Measurements from ENCODE around the gene ARHGAP22. TPM values are rescaled to one million over a fixed set of nuclear protein-coding genes. Genes with fewer than 3 reads are reported as not detected.

Gene ARHGAP22
- polyA plus RNA-seq, 4 donors, result 0.97 to 1.9 (median 1.2) TPM

GRCh38 chr10:48502791-48503190, 102.1 kb downstream of the ARHGAP22 start:
- no peak for DNase-seq (ENCODE audit: low read depth in 4 of 4, low spot score in 3 of 4)

GRCh38 chr10:48501787-48502771, 102.8 kb downstream of the ARHGAP22 start:
- no peak for DNase-seq (ENCODE audit: low read depth in 4 of 4, low spot score in 3 of 4)

- no peak for DNase-seq (ENCODE audit: low read depth in 4 of 4, low spot score in 3 of 4)
Observed at GRCh38 chr10:48501226-48501625, 103.6 kb downstream of the ARHGAP22 start.

GRCh38 chr10:48500771-48501170, 104.1 kb downstream of the ARHGAP22 start:
- DNase-seq (ENCODE audit: low read depth in 4 of 4, low spot score in 3 of 4), result no peak

- no peak for DNase-seq (ENCODE audit: low read depth in 4 of 4, low spot score in 3 of 4)
Observed at GRCh38 chr10:48498940-48499510, 105.8 kb downstream of the ARHGAP22 start.

GRCh38 chr10:48497780-48498770, 106.8 kb downstream of the ARHGAP22 start:
- no peak for DNase-seq (ENCODE audit: low read depth in 4 of 4, low spot score in 3 of 4)

DNA sequence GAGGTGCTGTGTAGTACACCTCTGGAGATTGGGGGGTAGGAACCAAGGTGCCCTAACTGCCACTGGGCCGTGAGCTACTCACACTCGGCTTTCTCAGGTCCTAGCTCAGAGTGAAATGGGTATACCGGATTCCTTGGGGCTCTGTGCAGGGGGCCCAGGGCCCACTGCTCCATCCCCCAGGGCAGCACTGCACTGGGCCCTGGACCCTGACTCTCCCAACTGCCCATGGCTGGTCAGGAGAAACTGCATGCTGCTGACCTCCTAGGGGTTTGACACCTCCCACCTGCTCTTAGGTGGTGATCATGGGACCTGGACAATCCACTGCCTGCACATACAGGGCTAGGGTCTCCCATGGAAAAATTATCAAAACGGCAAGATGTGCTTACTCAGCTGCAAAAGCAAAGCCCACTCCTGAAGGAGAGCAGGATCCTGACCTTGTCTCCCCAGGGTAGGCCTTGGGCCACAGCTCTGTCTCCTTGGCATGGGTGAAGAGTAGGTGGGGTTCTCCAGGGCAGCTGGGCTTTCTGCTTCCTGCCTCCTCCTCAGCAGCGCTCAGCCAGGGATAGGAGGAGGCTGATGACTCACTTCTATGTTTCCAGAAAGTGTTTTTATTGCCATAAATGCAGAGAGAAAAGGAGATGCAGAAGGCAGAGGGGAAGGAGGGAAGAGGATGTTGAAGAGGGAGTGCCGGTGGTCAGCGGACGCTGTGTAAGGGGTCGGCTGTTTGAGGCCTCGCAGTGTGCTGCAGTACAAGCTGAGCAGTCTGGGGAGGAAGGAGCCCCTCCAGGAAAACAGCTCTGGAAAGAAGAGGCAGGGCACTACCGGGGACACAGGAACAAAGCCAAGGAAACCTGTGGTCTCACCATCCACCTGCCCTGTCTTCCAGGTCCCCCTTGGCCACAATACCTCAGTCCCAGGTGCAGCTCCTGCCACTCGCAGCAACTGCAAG, 107.8 kb downstream of the ARHGAP22 start:
- DNase-seq (ENCODE audit: low read depth in 4 of 4, low spot score in 3 of 4), result no peak

DNA sequence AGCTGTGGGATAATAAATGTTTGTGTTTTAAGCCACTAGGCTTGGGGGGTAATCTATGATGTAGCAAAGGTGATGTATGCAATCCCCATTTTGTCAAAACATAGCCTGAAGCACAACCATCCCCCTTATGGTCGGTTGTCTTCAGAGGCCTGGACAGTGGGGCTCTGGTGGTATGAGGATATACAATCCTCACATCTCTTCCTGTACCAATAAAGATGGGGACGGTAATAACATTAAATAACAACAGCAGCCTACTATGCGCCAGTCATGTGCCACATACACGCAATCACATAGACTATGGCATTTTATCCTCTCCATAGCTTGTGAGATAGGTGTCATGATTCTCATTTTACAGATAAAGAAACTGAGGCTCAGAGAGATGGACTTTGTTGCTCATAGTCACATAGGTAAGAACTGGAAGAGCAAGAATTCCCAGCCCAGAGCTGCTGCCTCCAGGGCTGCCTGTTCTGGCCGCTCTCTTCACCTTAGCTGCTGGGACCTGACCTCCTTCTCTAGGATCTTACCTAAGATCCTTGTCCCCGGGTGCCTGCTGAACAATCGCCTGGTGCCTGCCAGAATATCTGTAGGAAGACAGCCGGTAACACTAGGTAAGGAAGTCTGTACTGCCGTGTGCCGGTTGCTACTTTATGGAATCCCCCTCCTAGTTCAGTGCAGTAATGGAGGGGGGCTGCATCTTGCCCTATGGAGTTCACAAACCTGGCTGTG, 108.6 kb downstream of the ARHGAP22 start:
- no peak for DNase-seq (ENCODE audit: low read depth in 4 of 4, low spot score in 3 of 4)

GRCh38 chr10:48495282-48496045, 109.4 kb downstream of the ARHGAP22 start:
- DNase-seq (ENCODE audit: low read depth in 4 of 4, low spot score in 3 of 4), result no peak

- DNase-seq (ENCODE audit: low read depth in 4 of 4, low spot score in 3 of 4), result no peak
Observed at GRCh38 chr10:48494611-48495010, 110.3 kb downstream of the ARHGAP22 start.

DNA sequence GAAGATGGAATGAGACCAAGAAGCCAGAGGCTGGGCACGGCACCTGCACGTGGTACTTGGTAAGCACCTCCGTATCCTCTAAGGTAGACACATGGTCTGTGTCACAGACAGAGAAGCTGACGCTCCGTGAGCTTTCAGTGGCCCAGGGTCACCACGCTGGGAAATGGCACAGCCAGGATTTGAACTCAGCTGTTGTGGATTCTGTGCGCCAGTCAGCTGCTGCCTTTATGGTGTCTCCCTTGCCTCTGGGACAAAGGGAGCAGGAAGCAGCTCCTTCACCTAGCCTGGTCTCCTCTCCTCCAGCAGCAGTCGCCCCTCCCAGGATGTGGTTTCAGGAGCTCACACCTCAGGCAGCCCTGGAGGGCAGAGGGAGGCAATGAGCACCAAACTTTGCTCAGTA, 110.8 kb downstream of the ARHGAP22 start:
- DNase-seq (ENCODE audit: low read depth in 4 of 4, low spot score in 3 of 4), result no peak

DNA sequence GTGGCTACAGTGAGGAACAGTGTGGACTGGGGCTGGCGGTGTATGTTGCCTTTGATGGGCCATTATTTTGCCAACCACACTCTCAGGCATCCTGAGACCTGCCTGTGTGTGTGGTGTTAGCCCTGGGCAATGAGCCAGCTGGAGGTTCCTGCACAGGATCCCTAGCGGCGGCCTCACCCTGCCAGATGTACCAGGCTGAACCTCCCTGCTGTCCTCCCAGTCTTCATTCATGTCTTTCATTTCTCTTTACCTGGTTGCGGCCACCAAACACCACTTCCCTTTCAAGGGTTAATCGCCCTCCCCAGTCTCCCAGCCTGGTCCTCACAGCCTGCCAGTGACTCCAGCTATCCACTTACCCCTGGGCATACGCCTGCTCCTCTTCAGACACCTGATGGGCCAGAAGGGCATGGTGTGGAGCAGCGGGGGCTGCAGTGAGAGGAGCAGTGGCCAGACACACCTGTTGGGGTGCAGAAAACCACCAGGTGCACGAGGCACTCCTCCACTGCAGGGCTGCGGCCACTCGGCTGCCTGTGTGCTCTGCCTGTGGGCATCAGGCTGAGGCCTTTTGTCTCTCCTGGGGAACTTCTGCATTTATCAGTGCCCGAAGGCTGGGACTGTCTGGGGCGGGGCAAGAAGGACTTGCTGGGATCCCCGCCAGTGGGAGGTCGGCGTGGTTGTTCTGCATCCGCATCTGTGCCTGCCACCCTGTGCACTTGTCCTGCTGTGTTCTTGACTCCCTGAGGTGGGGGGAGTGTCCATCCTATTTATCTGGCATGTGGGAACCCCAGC, 111.6 kb downstream of the ARHGAP22 start:
- no peak for DNase-seq (ENCODE audit: low read depth in 4 of 4, low spot score in 3 of 4)

DNA sequence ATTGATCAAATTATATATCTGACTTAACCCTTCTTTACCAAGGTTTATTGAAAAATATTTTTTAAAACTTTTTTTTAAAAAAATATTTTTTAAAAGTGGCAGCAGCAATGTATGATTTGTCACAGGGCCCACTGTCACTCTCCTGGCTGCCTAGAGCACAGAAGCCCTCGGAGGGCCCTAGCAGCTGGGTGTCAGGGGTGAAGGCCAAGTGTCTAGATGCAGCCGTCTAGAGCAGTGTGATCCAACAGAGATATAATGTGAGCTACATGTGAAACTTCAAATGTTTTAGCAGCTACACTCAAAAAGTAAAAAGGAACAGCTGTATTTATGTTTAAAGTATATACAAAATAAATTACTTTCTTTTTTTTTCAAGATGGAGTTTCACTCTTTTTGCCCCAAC, 112.7 kb downstream of the ARHGAP22 start:
- no peak for DNase-seq (ENCODE audit: low read depth in 4 of 4, low spot score in 3 of 4)

GRCh38 chr10:48491392-48492139, 113.3 kb downstream of the ARHGAP22 start:
- no peak for DNase-seq (ENCODE audit: low read depth in 4 of 4, low spot score in 3 of 4)

GRCh38 chr10:48490946-48491345, 113.9 kb downstream of the ARHGAP22 start:
- DNase-seq (ENCODE audit: low read depth in 4 of 4, low spot score in 3 of 4), result no peak

- no peak for DNase-seq (ENCODE audit: low read depth in 4 of 4, low spot score in 3 of 4)
Observed at GRCh38 chr10:48490571-48490940, 114.3 kb downstream of the ARHGAP22 start.

DNA sequence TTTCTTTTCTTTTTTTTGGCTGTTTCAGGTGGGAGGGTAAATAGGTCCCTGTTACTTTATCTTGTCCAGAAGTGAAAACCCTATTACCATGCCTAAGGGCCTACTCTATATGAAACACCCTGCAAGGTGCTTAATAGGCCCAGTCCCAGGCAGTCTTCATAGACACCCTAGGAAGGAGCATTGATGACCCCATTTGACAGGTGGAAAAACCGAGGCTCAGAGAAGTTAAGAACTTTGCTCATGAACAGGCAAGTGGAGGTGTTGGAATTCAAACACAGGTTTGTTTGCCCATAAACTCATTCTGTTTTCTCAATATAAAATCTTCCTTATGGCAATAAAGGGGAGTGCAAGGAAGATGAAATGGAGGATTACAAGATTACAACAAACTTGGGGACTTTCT, 115.8 kb downstream of the ARHGAP22 start:
- DNase-seq (ENCODE audit: low read depth in 4 of 4, low spot score in 3 of 4), result no peak
